ENCODE results near the gene SMOC1. TPM values are rescaled to one million over a fixed set of nuclear protein-coding genes. Genes with fewer than 3 reads are reported as not detected.

SMOC1 gene
- total RNA-seq, 1 experiment from 2014 or later, result 0.68 TPM

DNA sequence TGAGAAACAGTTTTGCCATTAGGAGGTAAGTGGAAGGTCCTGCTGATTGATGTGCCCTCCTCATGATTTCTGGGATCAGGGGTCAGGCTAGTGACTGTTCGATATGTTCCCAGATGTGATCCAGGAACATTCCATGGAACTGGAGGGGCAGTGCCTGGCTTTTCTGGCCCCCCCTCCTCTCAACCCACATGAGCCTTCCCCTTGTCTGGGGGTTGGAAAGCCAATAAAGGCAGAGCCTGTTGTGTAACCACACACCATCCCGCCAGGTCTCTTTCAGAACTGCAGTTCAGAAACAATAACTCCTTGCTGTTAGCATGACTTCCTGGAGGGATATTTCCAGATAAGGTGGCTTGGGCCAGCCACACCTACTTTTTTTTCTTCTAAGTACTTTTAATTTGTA is 17.8 kb downstream of the SMOC1 start:
- no peaks in the 10 kb centered on the region for H3K27me3 ChIP-seq (ENCODE audit: insufficient read depth, low read length)
- H2BK12ac ChIP-seq (ENCODE audit: insufficient read length, low read depth, low read length), result no peak overlapping the region
- WGBS (ENCODE audit: extremely low coverage, insufficient read length, low lambda C conversion rate), result no CpG with 5 or more reads among the region's 2 CpGs
- Mint-ChIP-seq H3K4me1 (0 out of 4 replicates have a peak, but pooled peaks cover 0 to 2% of the 10 kb centered on the region in 2 experiments), H3K9me3 (peaks cover 5 to 14% of the 10 kb centered on the region in 2 experiments), H3K27me3 (ENCODE audit: low read depth) (peaks cover 7% of the 10 kb centered on the region), H3K27ac (no peak overlapping the region), H3K4me3 (no peak overlapping the region), H3K36me3 (ENCODE audit: insufficient read depth in 1 of 3, low read depth in 3 of 3) (peaks cover 0 to 16% (median 2%) of the 10 kb centered on the region in 3 experiments; a peak in 5 of 7 replicates)
- H2AK5ac ChIP-seq (ENCODE audit: insufficient read length, low read length), result no peak overlapping the region
- no peak overlapping the region for H2BK5ac ChIP-seq (ENCODE audit: insufficient read length, low read length)
- H3K4ac ChIP-seq (ENCODE audit: low read depth, low read length), result no peak overlapping the region
- no peaks in the 10 kb centered on the region for H3K23me2 ChIP-seq (ENCODE audit: insufficient read length, low read depth, low read length, poor library complexity, severe bottlenecking)
- no peak overlapping the region for H2AFZ ChIP-seq (ENCODE audit: low read length)
- H3K79me1 ChIP-seq (ENCODE audit: insufficient read depth, low read depth, low read length, poor library complexity, severe bottlenecking), result no peaks in the 10 kb centered on the region
- H4K91ac ChIP-seq (ENCODE audit: insufficient read length, low read depth, low read length), result no peak overlapping the region
- H2BK20ac ChIP-seq (ENCODE audit: low read depth, low read length, poor library complexity, severe bottlenecking), result no peak overlapping the region
- no peak overlapping the region for H3K23ac ChIP-seq (ENCODE audit: insufficient read length, low read depth, low read length)
- no peak overlapping the region for H3K18ac ChIP-seq (ENCODE audit: insufficient read length, low read depth, low read length)
- H2BK15ac ChIP-seq (ENCODE audit: low read depth, low read length), result no peak overlapping the region
- no peak overlapping the region for H3T11ph ChIP-seq (ENCODE audit: low read length)
- no peak for DNase-seq
- H3K9me3 ChIP-seq (ENCODE audit: control insufficient read depth, low read depth, low read length), result no peaks in the 10 kb centered on the region
- H4K8ac ChIP-seq (replicated peaks; ENCODE audit: insufficient read length, low read depth, low read length), result no peak overlapping the region
- TF ChIP-seq, protein P1, sequence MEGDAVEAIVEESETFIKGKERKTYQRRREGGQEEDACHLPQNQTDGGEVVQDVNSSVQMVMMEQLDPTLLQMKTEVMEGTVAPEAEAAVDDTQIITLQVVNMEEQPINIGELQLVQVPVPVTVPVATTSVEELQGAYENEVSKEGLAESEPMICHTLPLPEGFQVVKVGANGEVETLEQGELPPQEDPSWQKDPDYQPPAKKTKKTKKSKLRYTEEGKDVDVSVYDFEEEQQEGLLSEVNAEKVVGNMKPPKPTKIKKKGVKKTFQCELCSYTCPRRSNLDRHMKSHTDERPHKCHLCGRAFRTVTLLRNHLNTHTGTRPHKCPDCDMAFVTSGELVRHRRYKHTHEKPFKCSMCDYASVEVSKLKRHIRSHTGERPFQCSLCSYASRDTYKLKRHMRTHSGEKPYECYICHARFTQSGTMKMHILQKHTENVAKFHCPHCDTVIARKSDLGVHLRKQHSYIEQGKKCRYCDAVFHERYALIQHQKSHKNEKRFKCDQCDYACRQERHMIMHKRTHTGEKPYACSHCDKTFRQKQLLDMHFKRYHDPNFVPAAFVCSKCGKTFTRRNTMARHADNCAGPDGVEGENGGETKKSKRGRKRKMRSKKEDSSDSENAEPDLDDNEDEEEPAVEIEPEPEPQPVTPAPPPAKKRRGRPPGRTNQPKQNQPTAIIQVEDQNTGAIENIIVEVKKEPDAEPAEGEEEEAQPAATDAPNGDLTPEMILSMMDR (conservative IDR thresholded peaks at IDR 0.05), result no peak
- H3K4me2 ChIP-seq (ENCODE audit: insufficient read depth, insufficient read length, low read length), result no peak overlapping the region
- no peak overlapping the region for H3K14ac ChIP-seq (ENCODE audit: insufficient read depth, low read length)
- no peaks in the 10 kb centered on the region for H4K20me1 ChIP-seq (ENCODE audit: control insufficient read depth, insufficient read depth, insufficient read length)
- H2BK120ac ChIP-seq (ENCODE audit: low read depth, low read length, poor library complexity, severe bottlenecking), result no peak overlapping the region
- no peaks in the 10 kb centered on the region for H3K79me2 ChIP-seq (ENCODE audit: insufficient read depth, low read length)
- no peak overlapping the region for H3K27ac ChIP-seq (ENCODE audit: insufficient read length, low read depth, low read length)
- H3K4me1 ChIP-seq (ENCODE audit: insufficient read depth, low read length), result no peaks in the 10 kb centered on the region
- no peak overlapping the region for H3K9ac ChIP-seq (ENCODE audit: extremely low read depth, insufficient read length, low read length)
- no peak overlapping the region for H3K56ac ChIP-seq (ENCODE audit: insufficient read length, low read depth, low read length)
- H4K5ac ChIP-seq (ENCODE audit: insufficient read length, low read depth, low read length), result no peak overlapping the region

Measured in H9 (cell line).